ENCODE data around the gene AACS. TPM values are rescaled to one million over a fixed set of nuclear protein-coding genes. Genes with fewer than 3 reads are reported as not detected.

The AACS gene
- total and polyA plus RNA-seq, 3 donors from 2014 or later: 26.0 to 44.8 (median 31.7) TPM

DNA sequence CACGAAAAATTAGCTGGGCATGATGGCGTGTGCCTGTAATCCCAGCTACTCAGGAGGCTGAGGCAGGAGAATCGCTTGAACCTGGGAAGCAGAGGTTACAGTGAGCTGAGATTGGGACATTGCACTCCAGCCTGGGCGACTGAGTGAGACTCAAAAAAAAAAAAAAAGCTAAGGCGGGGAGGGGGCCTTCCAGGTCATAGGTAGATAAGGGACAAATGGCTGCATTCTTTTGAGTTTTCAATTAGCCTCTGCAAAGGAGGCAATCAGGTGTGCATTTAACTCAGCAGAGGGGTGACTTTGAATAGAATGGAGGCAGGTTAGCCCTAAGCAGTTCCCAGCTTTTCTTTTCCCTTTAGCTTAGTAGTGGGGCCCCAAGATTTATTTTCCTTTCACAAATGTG is 743 bp upstream of the AACS start:
- intact Hi-C loops (cut with DNase I; ENCODE audit: low total_unique reads): no loop called here
- H3K4me3 ChIP-seq: peak overlapping the region; percentile 74 to 90
- TF ChIP-seq POLR2A (IDR thresholded peaks at IDR 0.05): no peak
- TF ChIP-seq, protein P1, sequence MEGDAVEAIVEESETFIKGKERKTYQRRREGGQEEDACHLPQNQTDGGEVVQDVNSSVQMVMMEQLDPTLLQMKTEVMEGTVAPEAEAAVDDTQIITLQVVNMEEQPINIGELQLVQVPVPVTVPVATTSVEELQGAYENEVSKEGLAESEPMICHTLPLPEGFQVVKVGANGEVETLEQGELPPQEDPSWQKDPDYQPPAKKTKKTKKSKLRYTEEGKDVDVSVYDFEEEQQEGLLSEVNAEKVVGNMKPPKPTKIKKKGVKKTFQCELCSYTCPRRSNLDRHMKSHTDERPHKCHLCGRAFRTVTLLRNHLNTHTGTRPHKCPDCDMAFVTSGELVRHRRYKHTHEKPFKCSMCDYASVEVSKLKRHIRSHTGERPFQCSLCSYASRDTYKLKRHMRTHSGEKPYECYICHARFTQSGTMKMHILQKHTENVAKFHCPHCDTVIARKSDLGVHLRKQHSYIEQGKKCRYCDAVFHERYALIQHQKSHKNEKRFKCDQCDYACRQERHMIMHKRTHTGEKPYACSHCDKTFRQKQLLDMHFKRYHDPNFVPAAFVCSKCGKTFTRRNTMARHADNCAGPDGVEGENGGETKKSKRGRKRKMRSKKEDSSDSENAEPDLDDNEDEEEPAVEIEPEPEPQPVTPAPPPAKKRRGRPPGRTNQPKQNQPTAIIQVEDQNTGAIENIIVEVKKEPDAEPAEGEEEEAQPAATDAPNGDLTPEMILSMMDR (IDR thresholded peaks at IDR 0.05): no peak
- H3K36me3 ChIP-seq (ENCODE audit: low read depth, missing control alignments): no peaks in the 10 kb centered on the region
- no peak for DNase-seq
- no peak overlapping the region for H3K27ac ChIP-seq
- WGBS, 2 donors: 37 to 39% methylated on average over 5 of the region's 5 CpGs
- no peaks in the 10 kb centered on the region for H3K9me3 ChIP-seq
- H3K27me3 ChIP-seq: no peaks in the 10 kb centered on the region
- H3K4me1 ChIP-seq: no peaks in the 10 kb centered on the region

DNA sequence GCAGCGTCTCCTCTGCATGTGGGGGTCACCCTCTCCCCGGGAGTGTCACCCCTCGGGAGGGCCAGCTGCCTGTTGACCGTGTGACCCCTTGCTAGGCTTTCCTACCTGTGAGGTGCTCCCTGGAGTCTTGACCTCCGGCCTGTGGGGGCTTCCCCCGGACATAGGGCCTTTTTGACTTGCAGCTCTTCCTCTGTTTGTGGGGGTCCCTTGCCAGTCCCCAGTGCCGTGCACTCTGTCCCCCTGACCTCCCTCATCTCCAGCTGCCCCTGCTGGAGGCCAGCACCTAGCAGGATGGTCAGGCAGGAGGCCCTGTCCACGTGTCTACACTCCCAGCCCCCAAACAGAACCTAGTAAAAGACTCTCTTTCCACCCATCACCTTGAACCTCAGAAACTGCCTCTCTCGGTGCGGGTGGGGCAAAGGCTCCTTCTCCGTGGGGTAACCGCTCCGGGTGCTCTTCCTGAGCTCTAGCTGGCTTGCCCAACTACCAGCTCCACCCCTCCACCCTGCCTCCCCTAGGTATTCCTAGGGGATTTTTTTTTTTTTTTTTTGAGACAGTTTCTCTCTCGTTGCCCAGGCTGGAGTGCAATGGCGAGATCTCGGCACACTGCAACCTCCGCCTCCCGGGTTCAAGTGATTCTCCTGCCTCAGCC is 810 bp downstream of the AACS start:
- TF ChIP-seq POLR2A (IDR thresholded peaks at IDR 0.05): no peak
- TF ChIP-seq, protein P1 (IDR thresholded peaks at IDR 0.05): no peak
- intact Hi-C loops (cut with DNase I; ENCODE audit: low total_unique reads): no loop called here
- Histone ChIP-seq H3K4me3 (peak overlapping the region; percentile 74 to 90), H3K27me3 (no peaks in the 10 kb centered on the region), H3K9me3 (no peaks in the 10 kb centered on the region), H3K27ac (peak overlapping the region in 1 of 2 donors; percentile 50), H3K4me1 (no peaks in the 10 kb centered on the region), H3K36me3 (ENCODE audit: low read depth, missing control alignments) (no peaks in the 10 kb centered on the region)
- WGBS, 2 donors: 43 to 45% methylated on average over 18 of the region's 18 CpGs
- no peak for DNase-seq

DNA sequence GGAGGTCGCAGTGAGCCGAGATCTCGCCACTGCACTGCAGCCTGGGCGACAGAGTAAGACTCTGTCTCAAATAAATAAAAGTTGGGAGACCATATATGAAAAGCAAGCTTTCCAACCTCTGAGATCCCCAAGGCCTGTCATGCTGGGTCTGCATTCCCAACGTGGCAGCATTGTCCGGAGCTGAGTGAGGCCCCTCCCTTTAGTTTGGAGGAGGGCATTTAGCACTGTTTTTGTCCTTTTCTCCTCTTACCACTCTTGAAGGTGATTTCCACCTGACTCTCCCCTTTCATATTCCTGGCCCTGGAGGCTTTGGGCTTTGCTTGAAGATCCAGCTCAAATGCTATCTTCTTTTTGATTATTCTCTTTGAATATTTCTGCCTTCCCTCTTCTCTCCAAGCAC is 3.2 kb downstream of the AACS start:
- TF ChIP-seq, protein P1 (IDR thresholded peaks at IDR 0.05): no peak
- 83 to 84% methylated on average over 6 of the region's 6 CpGs for WGBS, 2 donors
- Histone ChIP-seq H3K9me3 (no peaks in the 10 kb centered on the region), H3K27ac (no peak overlapping the region), H3K4me1 (no peaks in the 10 kb centered on the region), H3K36me3 (ENCODE audit: low read depth, missing control alignments) (no peaks in the 10 kb centered on the region), H3K4me3 (no peak overlapping the region), H3K27me3 (no peaks in the 10 kb centered on the region)
- intact Hi-C loops (cut with DNase I; ENCODE audit: low total_unique reads): no loop called here
- no peak for DNase-seq

DNA sequence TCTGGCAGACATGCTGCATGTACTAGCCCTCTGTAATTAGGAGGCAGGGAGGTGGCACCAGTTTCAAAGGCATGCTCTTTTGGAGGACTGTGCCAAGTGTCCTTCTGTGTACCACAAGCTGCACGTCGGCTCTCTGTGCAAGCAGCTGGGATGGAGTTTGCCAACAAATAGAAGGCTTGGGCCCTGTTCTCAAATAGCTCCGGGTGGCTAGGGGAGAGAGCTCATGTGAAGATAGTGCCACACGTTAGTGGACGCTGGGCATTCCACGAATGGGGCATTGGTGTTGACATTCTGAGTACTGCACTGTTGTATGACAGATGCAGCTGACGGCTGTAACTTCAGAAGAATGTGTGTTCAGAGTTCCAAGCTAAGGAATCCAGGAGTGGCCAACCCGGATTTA is 4.4 kb downstream of the AACS start:
- H3K36me3 ChIP-seq (ENCODE audit: low read depth, missing control alignments): no peaks in the 10 kb centered on the region
- DNase-seq: no peak
- H3K4me1 ChIP-seq: no peaks in the 10 kb centered on the region
- intact Hi-C loops (cut with DNase I; ENCODE audit: low total_unique reads): no loop called here
- H3K27me3 ChIP-seq: no peaks in the 10 kb centered on the region
- 87 to 90% methylated on average over 7 to 8 of the region's 8 CpGs for WGBS, 2 donors
- H3K9me3 ChIP-seq: no peaks in the 10 kb centered on the region
- H3K27ac ChIP-seq: no peak overlapping the region
- H3K4me3 ChIP-seq: no peak overlapping the region
- no peak for TF ChIP-seq POLR2A (IDR thresholded peaks at IDR 0.05)
- TF ChIP-seq, protein P1 (IDR thresholded peaks at IDR 0.05): no peak

DNA sequence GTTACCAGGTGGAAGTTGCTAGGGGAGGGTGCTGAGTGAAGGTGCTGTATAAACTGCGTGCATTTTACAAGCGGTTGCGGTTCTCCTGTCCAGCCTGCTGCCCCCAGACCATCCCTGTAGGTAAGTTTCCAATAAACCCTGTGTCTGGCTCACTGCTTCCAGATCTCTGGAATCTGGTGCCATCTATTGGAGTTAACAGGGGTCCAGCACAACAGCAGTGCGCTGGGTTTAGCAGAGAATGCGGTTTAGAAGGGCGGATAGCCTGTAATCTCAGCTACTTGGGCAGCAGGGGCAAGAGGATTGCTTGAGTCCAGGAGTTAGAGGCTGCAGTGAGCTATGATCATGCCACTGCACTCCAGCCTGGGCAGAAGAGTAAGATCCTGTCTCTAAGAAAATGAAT is 4.9 kb downstream of the AACS start:
- H3K36me3 ChIP-seq (ENCODE audit: low read depth, missing control alignments): no peaks in the 10 kb centered on the region
- DNase-seq: no peak
- no peak overlapping the region for H3K4me3 ChIP-seq
- H3K27ac ChIP-seq: no peak overlapping the region
- H3K27me3 ChIP-seq: no peaks in the 10 kb centered on the region
- TF ChIP-seq, protein P1 (IDR thresholded peaks at IDR 0.05): no peak
- TF ChIP-seq POLR2A (IDR thresholded peaks at IDR 0.05): no peak
- WGBS, 2 donors: 88 to 97% methylated on average over 4 to 6 of the region's 6 CpGs
- H3K9me3 ChIP-seq: no peaks in the 10 kb centered on the region
- intact Hi-C loops (cut with DNase I; ENCODE audit: low total_unique reads): no loop called here
- H3K4me1 ChIP-seq: no peaks in the 10 kb centered on the region
